Psoas muscle (tissue), 8 donors: Measurements from ENCODE around the gene C4orf36. TPM values are rescaled to one million over a fixed set of nuclear protein-coding genes. Genes with fewer than 3 reads are reported as not detected.

Source experiments
- ATAC-seq, 4 donors: fragments of 200-7000 bp; cut with Tn5 transposase; one replicate each; pipeline ENCODE4 v1.9.1; 2020; ENCODE audit warnings: moderate library complexity in 3 of 4, mild to moderate bottlenecking in 2 of 4
- DNase-seq, 2 donors: peaks; one replicate each; pipeline ENCODE4 v3.0.0-alpha.2; 2020
- H3K27ac ChIP-seq: fragments of 200-600 bp; one replicate; pipeline ENCODE4 v1.8.0; 2022
- H3K27me3 ChIP-seq, 3 donors: fragments of 200-600 bp in 1 of 3; one replicate each; pipeline versions ENCODE4 v1.6.1 to v1.8.0; 2013 to 2022; ENCODE audit warnings: low read length in 2 of 3, mild to moderate bottlenecking in 2 of 3, moderate library complexity in 1 of 3; ENCODE audit not compliant: insufficient read depth in 3 of 3
- H3K36me3 ChIP-seq, 2 donors: fragments of 200-600 bp in 1 of 2; one replicate each; pipeline versions ENCODE4 v1.6.1 to v1.8.0; 2013 to 2022; ENCODE audit warnings: low read depth in 1 of 2, mild to moderate bottlenecking in 1 of 2, moderate library complexity in 1 of 2; ENCODE audit not compliant: insufficient read depth in 1 of 2
- H3K4me1 ChIP-seq: fragments of 200-600 bp; one replicate; pipeline ENCODE4 v1.8.0; 2022
- H3K4me3 ChIP-seq: fragments of 200-600 bp; one replicate; pipeline ENCODE4 v1.8.0; 2022; ENCODE audit warnings: mild to moderate bottlenecking
- H3K9me3 ChIP-seq: fragments of 200-600 bp; one replicate; pipeline ENCODE4 v1.8.0; 2022
- WGBS, 3 donors: extraction: QIAGEN DNeasy Blood & Tissue Kit; methylation state at CpG; one replicate each; pipeline versions ENCODE4 v1.1.6 to v1.1.7; 2013; 5-methylcytosine and 5-hydroxymethylcytosine counted together
- intact Hi-C, 2 donors: fragments of 100-400 bp; cut with DNase I; formaldehyde crosslinking; loops; one replicate each; pipeline versions ENCODE4 v1.11.0 to v1.14.2; 2022
- polyA plus RNA-seq, 3 donors: library from polyadenylated mRNA; stranded (reverse); fragments of 200-250 nt; gene quantifications; one replicate each; pipeline ENCODE4 v1.2.3, GENCODE V29; 2013
- total RNA-seq, 4 donors: library from RNA; stranded (reverse); fragmentation: NEBNext Ultra II Directional in 2 of 4; extraction: Animal tissue kit (Norgen Biotek cat#: 25700) in 2 of 4; gene quantifications; one replicate each; pipeline versions ENCODE4 v1.2.1 to v1.2.4, GENCODE V29; 2021 to 2023
- TF ChIP-seq, protein P1 (sequence below): fragments of 200-600 bp; IDR thresholded peaks from one replicate; pipeline ENCODE4 v1.8.0; 2022; ENCODE audit warnings: antibody characterized with exemption
- donor health status: healthy with polysubstance abuse.
- donor health status: DM: no; HTN: no; CAD: no; lungs with moderate emphysema.
- donor health status: Bipolar disorder and iron deficiency.
- donor health status: healthy.
- donor health status: DM: yes; HTN: yes; CAD: no.
- donor health status: DM: no; HTN: no; CAD: no.
- donor health status: DM: no; HTN: no; CAD: no.
- donor health status: DM: yes; HTN: yes; CAD: no.

The C4orf36 gene
- total and polyA plus RNA-seq, 7 donors: 0.45 to 1.5 (median 0.70) TPM; not detected in 4

DNA sequence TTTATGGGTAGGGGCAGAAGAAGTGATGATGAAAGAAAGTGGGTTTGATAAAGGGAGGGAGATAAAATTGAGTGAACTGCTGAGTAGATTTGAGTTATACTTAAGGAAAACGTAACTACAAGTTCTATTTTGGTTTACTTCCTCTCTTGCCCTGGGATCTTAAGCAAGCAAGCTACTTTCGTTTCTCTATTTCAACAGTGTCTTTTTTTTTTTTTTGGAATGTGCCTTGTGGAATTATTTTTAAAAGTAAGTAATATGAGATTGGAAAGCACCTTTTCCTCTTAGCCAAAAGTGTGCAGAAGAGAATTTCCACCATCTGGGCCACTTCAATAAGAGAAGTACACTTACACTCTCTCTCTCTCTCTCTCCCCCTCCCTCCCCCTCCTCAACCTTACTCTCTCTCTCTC lies 16.0 kb upstream of the C4orf36 start:
- 1 to 13% (median 5%) methylated on average over 2 of the region's 2 CpGs for WGBS, 3 donors
- peak overlapping the region; percentile 31 for H3K4me3 ChIP-seq

DNA sequence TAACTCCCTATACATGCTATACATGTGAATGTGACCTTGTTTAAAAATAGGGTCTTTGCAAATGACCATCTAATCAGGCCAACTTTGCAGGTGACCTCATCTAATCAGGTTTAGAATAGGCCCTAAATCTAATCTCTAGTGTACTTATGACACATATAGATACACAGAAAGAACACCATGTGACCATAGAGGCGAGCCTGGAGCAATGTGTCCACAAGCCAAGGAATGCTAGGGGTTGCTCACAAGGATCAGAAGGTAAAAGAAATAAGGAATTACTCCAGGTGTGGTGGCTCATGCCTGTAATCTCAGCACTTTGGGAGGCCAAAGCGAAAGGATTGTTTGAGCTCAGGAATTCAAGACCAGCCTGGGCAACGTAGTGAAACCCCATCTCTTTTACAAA lies 9.6 kb upstream of the C4orf36 start:
- intact Hi-C loops: no loop called here

More for the DNA sequence above, 16.0 kb upstream of the C4orf36 start:
- TF ChIP-seq, protein P1, sequence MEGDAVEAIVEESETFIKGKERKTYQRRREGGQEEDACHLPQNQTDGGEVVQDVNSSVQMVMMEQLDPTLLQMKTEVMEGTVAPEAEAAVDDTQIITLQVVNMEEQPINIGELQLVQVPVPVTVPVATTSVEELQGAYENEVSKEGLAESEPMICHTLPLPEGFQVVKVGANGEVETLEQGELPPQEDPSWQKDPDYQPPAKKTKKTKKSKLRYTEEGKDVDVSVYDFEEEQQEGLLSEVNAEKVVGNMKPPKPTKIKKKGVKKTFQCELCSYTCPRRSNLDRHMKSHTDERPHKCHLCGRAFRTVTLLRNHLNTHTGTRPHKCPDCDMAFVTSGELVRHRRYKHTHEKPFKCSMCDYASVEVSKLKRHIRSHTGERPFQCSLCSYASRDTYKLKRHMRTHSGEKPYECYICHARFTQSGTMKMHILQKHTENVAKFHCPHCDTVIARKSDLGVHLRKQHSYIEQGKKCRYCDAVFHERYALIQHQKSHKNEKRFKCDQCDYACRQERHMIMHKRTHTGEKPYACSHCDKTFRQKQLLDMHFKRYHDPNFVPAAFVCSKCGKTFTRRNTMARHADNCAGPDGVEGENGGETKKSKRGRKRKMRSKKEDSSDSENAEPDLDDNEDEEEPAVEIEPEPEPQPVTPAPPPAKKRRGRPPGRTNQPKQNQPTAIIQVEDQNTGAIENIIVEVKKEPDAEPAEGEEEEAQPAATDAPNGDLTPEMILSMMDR: no peak
- H3K27ac ChIP-seq: peak overlapping the region; percentile 48
- peaks cover 14% of the 10 kb centered on the region for H3K4me1 ChIP-seq
- no peak for DNase-seq
- peak in 1 of 4 donors; percentile 63 for ATAC-seq
- H3K9me3 ChIP-seq: no peaks in the 10 kb centered on the region
- H3K36me3 ChIP-seq: no peaks in the 10 kb centered on the region
- H3K27me3 ChIP-seq: no peaks in the 10 kb centered on the region
- intact Hi-C loops: no loop called here

DNA sequence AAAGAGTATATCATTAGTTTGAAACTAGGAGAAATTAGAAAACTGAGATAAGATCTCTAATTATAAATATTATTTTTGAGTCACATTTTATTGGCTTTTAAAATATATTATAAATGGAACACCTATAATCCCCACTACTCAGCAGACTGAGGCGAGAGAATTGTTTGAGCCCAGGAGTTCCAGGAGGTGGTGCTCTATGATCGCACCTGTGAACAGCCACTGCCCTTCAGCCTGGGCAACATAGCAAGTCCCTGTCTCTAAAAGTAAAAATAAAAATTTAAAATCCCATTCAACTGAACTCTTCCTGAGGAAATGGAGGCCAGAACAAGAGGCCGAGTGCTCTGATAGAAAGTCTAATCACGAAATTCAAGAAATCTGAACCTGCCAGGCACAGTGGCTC lies 6.3 kb upstream of the C4orf36 start:
- Histone ChIP-seq H3K4me3 (no peak overlapping the region), H3K36me3 (no peaks in the 10 kb centered on the region), H3K27me3 (no peaks in the 10 kb centered on the region), H3K4me1 (peaks cover 6% of the 10 kb centered on the region), H3K27ac (no peak overlapping the region), H3K9me3 (no peaks in the 10 kb centered on the region)
- TF ChIP-seq, protein P1: peak; percentile 30
- DNase-seq: no peak
- ATAC-seq: no peak
- intact Hi-C loops: loop anchor here in 1 of 2 donors (10.0 kb wide), 1 partner anchor 304 kb away; the partner anchor contains the start of gene PTPN13
- 90 to 95% (median 92%) methylated on average over 4 of the region's 4 CpGs for WGBS, 3 donors

More for the DNA sequence above, 9.6 kb upstream of the C4orf36 start:
- H3K4me3 ChIP-seq: no peak overlapping the region
- no peaks in the 10 kb centered on the region for H3K36me3 ChIP-seq
- ATAC-seq (no peak), DNase-seq (no peak)
- peaks cover 7% of the 10 kb centered on the region for H3K4me1 ChIP-seq
- no peaks in the 10 kb centered on the region for H3K9me3 ChIP-seq
- WGBS, 3 donors: 91 to 97% (median 95%) methylated on average over 3 of the region's 3 CpGs
- TF ChIP-seq, protein P1: no peak
- no peak overlapping the region for H3K27ac ChIP-seq
- no peaks in the 10 kb centered on the region for H3K27me3 ChIP-seq

DNA sequence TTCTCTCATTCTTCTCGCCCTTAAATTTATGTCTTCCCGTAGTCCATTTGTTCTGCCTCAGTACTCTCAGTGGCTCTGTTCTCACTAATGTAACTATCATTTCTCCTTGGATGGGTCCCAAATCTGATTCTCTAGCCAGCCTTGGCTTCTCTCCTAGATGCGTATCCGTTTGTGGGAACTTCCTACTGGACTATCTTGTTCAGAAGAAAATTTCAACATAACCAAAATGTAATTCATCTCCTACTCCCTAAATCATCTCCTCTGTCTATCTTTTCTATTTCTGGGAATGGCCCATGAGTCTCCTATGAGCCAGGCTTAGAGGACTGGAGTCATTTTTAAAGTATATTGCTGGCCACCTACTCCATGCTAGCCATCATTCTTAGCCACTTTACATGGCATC lies 4.4 kb upstream of the C4orf36 start:
- DNase-seq (no peak), ATAC-seq (peak in 3 of 4 donors; percentile 37 to 60 (median 46))
- WGBS, 3 donors: 34 to 59% (median 45%) methylated on average over 4 of the region's 4 CpGs
- TF ChIP-seq, protein P1: no peak
- Histone ChIP-seq H3K9me3 (no peaks in the 10 kb centered on the region), H3K36me3 (no peaks in the 10 kb centered on the region), H3K27me3 (no peaks in the 10 kb centered on the region), H3K27ac (no peak overlapping the region), H3K4me3 (no peak overlapping the region), H3K4me1 (peaks cover 9% of the 10 kb centered on the region)
- intact Hi-C loops: loop anchor here in 1 of 2 donors (2.0 to 10.0 kb wide), 2 partner anchors 302 to 400 kb away; partner anchors contain the start of gene PTPN13
